Adrenal gland (tissue), 5 donors: ENCODE measurements around the gene RPRD1B.

Experiments
- POLR2A ChIP-seq, 2 donors: fragments of 450-650 bp; IDR thresholded peaks; one replicate each; pipeline ENCODE4 v1.6.1; 2017; ENCODE audit warnings: antibody characterized with exemption in 2 of 2, mild to moderate bottlenecking in 2 of 2, moderate library complexity in 1 of 2
- TF ChIP-seq, protein P1 (sequence below), 6 experiments: fragments of 450-650 bp in 4 of 6; fragments of 200-600 bp in 2 of 6; sonication (generic) in 1 of 6; IDR thresholded peaks; 1 replicate in 5 of 6; 2 replicates in 1 of 6; pipeline versions ENCODE4 v1.5.1 to v1.8.0; 2016 to 2021; ENCODE audit warnings: antibody characterized with exemption in 6 of 6, mild to moderate bottlenecking in 2 of 6, moderate library complexity in 1 of 6
- donor health status: DM: no; HTN: no; CAD: no.

DNA sequence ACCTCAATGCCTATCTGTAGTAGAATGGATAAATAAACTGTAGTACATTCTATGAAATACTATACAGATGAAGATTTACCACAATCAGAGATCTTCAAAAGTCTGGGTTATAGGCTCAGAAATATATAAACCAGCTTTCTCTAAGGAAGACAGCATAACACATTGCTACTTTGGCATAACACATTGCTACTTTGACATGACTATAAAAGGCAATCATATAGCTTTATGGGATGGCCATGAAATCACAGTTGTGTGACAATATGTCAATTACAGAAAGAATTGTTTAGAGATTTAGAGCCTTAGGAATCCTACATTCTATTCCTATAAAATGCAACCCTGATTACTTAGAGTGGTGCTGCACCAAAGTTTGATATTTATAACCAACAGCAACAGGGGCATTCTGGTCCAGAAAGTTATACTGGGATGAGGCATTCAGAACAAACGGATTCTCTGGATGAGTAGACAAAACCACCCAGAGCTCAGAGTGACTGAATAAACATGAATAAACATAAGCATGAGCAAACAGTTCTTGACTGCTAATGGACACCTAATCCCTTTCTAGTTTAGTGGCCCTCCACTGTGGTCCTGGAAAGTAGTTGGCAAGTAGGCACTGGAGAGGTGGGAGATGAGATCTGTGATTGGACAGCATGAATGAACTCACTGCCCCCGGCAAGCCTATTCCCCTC, 12.3 kb upstream of the RPRD1B start:
- TF ChIP-seq, protein P1, sequence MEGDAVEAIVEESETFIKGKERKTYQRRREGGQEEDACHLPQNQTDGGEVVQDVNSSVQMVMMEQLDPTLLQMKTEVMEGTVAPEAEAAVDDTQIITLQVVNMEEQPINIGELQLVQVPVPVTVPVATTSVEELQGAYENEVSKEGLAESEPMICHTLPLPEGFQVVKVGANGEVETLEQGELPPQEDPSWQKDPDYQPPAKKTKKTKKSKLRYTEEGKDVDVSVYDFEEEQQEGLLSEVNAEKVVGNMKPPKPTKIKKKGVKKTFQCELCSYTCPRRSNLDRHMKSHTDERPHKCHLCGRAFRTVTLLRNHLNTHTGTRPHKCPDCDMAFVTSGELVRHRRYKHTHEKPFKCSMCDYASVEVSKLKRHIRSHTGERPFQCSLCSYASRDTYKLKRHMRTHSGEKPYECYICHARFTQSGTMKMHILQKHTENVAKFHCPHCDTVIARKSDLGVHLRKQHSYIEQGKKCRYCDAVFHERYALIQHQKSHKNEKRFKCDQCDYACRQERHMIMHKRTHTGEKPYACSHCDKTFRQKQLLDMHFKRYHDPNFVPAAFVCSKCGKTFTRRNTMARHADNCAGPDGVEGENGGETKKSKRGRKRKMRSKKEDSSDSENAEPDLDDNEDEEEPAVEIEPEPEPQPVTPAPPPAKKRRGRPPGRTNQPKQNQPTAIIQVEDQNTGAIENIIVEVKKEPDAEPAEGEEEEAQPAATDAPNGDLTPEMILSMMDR (IDR thresholded peaks at IDR 0.05): no peak
- no peak for TF ChIP-seq POLR2A (IDR thresholded peaks at IDR 0.05)
